ENCODE data around the gene TEN1.

Gene TEN1

DNA sequence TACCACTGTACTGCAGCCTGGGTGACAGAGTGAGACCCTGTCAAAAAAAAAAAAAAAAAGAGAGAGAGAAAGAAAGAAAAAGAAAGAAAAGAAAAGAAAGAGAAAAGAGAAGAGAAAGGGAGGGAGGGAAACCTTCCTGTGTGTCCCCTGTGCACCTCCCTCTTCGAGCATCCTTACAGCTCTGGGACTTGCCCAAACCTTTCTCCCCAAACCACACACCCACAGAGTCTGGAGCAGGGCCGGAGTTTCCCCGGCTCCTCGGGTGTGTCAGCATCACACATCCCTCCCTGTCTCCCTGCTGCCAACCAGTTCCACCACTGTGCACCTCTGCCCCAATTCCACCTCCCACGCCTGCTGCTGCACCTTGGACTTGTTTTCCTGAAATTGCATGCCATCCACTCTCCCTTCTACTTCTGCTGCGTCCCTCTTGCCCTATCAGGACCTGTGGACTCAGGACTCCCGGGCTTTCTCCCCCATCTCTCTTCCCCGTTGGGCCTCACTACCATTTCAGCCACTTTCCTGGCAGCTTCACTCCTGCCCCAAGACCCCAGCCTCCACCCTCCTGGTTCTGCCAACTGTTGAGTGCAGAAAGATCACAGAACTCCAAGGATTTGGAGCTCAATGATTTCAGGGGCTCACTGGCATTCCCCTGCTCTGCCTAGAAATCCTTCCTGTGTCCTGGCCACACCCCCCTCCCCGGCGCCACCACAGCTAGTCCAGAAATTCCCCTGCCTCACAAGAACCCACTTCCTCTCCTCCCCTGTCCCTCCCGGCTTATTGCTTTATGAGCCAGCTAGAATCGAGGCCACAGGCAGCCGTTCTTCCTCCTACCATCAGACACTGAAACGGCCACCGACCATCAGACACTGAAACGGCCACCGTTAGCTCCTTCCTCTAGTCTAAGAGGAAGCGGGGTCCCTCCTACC lies 17.9 kb downstream of the TEN1 start:
- H3K9me2 ChIP-seq (replicated peaks; ENCODE audit: insufficient read depth, low read length) = no peaks in the 10 kb centered on the region
- H3K27ac ChIP-seq (ENCODE audit: low read length) = no peak overlapping the region
- no peak overlapping the region for H2AFZ ChIP-seq (ENCODE audit: low read length)
- no peaks in the 10 kb centered on the region for H3K36me3 ChIP-seq (replicated peaks; ENCODE audit: insufficient read depth, low read length)
- no peaks in the 10 kb centered on the region for H4K20me1 ChIP-seq (ENCODE audit: insufficient read depth, low read length)
- no peak overlapping the region for H3K4me3 ChIP-seq (ENCODE audit: low read length)
- no peak overlapping the region for H3K4me2 ChIP-seq (ENCODE audit: low read depth, low read length)
- H3K27me3 ChIP-seq (replicated peaks; ENCODE audit: insufficient read depth, low read length) = no peaks in the 10 kb centered on the region
- no peaks in the 10 kb centered on the region for H3K79me2 ChIP-seq (ENCODE audit: low read length)
- no peak overlapping the region for H3K9ac ChIP-seq (ENCODE audit: low read length)
- H3K9me3 ChIP-seq (replicated peaks; ENCODE audit: insufficient read depth, low read length) = no peaks in the 10 kb centered on the region
- no peak for TF ChIP-seq EZH2 (optimal IDR thresholded peaks at IDR 0.05; ENCODE audit: low read depth, low read length)
- TF ChIP-seq EZH2phosphoT487 (IDR thresholded peaks at IDR 0.05; ENCODE audit: low read length) = no peak
- TF ChIP-seq, protein P1, sequence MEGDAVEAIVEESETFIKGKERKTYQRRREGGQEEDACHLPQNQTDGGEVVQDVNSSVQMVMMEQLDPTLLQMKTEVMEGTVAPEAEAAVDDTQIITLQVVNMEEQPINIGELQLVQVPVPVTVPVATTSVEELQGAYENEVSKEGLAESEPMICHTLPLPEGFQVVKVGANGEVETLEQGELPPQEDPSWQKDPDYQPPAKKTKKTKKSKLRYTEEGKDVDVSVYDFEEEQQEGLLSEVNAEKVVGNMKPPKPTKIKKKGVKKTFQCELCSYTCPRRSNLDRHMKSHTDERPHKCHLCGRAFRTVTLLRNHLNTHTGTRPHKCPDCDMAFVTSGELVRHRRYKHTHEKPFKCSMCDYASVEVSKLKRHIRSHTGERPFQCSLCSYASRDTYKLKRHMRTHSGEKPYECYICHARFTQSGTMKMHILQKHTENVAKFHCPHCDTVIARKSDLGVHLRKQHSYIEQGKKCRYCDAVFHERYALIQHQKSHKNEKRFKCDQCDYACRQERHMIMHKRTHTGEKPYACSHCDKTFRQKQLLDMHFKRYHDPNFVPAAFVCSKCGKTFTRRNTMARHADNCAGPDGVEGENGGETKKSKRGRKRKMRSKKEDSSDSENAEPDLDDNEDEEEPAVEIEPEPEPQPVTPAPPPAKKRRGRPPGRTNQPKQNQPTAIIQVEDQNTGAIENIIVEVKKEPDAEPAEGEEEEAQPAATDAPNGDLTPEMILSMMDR (IDR thresholded peaks at IDR 0.05; ENCODE audit: low read length) = no peak
- no peaks in the 10 kb centered on the region for H3F3A ChIP-seq (ENCODE audit: insufficient read depth, low read length)
- no peaks in the 10 kb centered on the region for H3K4me1 ChIP-seq (ENCODE audit: low read length)
- DNase-seq = no peak

DNA sequence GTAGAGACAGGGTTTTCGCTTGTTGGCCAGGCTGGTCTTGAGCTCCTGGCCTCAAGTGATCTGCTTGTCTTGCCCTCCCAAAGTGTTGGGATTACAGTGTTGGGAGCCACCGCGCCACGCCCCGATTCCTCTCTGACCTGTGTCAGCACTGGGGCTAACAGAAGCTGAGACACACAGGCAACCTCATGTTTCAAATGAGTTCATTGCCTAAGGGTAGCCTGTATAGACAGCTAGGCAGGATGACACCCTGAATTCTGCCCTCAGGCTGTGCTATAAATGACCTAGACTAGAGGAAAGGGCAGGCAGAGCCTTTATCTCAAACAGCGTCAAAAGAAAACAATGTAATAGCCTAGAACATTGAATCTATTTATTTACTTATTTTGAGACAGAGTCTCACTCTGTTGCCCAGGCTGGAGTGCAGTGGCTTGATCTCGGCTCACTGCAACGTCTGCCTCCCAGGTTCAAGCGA lies 19.3 kb downstream of the TEN1 start:
- no peak for DNase-seq
- TF ChIP-seq, protein P1 (IDR thresholded peaks at IDR 0.05; ENCODE audit: low read length) = no peak
- TF ChIP-seq EZH2 (optimal IDR thresholded peaks at IDR 0.05; ENCODE audit: low read depth, low read length) = no peak
- TF ChIP-seq EZH2phosphoT487 (IDR thresholded peaks at IDR 0.05; ENCODE audit: low read length) = no peak
- no peak overlapping the region for H3K9ac ChIP-seq (ENCODE audit: low read length)
- no peak overlapping the region for H3K4me2 ChIP-seq (ENCODE audit: low read depth, low read length)
- no peaks in the 10 kb centered on the region for H4K20me1 ChIP-seq (ENCODE audit: insufficient read depth, low read length)
- H3K27me3 ChIP-seq (replicated peaks; ENCODE audit: insufficient read depth, low read length) = no peaks in the 10 kb centered on the region
- no peaks in the 10 kb centered on the region for H3F3A ChIP-seq (ENCODE audit: insufficient read depth, low read length)
- no peaks in the 10 kb centered on the region for H3K4me1 ChIP-seq (ENCODE audit: low read length)
- no peaks in the 10 kb centered on the region for H3K9me3 ChIP-seq (replicated peaks; ENCODE audit: insufficient read depth, low read length)
- H3K4me3 ChIP-seq (ENCODE audit: low read length) = no peak overlapping the region
- no peak overlapping the region for H2AFZ ChIP-seq (ENCODE audit: low read length)
- no peaks in the 10 kb centered on the region for H3K36me3 ChIP-seq (replicated peaks; ENCODE audit: insufficient read depth, low read length)
- no peak overlapping the region for H3K27ac ChIP-seq (ENCODE audit: low read length)
- H3K79me2 ChIP-seq (ENCODE audit: low read length) = no peaks in the 10 kb centered on the region
- H3K9me2 ChIP-seq (replicated peaks; ENCODE audit: insufficient read depth, low read length) = no peaks in the 10 kb centered on the region

DNA sequence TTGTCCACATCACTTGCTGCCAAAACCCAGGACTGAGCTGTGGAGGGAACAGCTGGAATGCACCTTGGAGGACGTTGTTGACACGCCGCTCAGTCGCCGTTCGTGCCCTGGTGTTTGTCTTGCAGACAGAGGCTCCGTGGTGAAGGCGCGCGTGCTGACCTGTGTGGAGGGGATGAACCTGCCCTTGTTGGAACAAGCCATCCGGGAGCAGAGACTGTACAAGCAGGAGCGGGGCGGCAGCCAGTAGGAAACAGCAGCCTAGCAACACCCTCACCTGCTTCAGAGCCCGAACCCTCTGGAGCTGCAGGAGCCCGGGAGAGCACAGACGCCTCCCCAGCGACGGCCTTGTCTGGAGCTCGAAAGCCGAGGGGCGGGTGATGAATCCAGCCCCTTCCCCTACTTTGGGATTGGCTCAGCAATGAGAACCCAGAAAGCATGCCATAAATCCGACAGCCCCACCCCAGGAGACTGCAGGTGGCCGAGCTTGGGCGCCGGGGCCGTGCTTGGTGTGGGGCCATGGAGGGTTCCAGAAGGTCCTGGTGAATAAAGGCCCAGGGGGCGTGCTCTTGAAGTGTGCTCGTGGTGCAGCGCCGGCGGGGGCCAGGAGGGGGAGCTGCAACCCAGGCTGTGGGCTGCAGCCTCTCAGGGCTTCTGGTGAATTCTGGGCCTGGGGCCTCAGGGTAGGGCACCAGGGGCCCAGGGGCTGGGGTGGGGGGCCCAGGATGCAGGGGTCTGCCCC lies 21.1 kb downstream of the TEN1 start:
- TF ChIP-seq, protein P1 (IDR thresholded peaks at IDR 0.05; ENCODE audit: low read length) = peak; percentile 75
- TF ChIP-seq EZH2 (optimal IDR thresholded peaks at IDR 0.05; ENCODE audit: low read depth, low read length) = no peak
- TF ChIP-seq EZH2phosphoT487 (IDR thresholded peaks at IDR 0.05; ENCODE audit: low read length) = no peak
- Histone ChIP-seq H3K27me3 (replicated peaks; ENCODE audit: insufficient read depth, low read length) (no peaks in the 10 kb centered on the region), H3K9me3 (replicated peaks; ENCODE audit: insufficient read depth, low read length) (no peaks in the 10 kb centered on the region), H3K4me1 (ENCODE audit: low read length) (no peaks in the 10 kb centered on the region), H3K9me2 (replicated peaks; ENCODE audit: insufficient read depth, low read length) (no peaks in the 10 kb centered on the region), H3K4me2 (ENCODE audit: low read depth, low read length) (no peak overlapping the region), H3K79me2 (ENCODE audit: low read length) (no peaks in the 10 kb centered on the region), H3K27ac (ENCODE audit: low read length) (no peak overlapping the region), H2AFZ (ENCODE audit: low read length) (no peak overlapping the region), H3K36me3 (replicated peaks; ENCODE audit: insufficient read depth, low read length) (no peaks in the 10 kb centered on the region), H3K4me3 (ENCODE audit: low read length) (no peak overlapping the region), H3K9ac (ENCODE audit: low read length) (no peak overlapping the region), H3F3A (ENCODE audit: insufficient read depth, low read length) (no peaks in the 10 kb centered on the region), H4K20me1 (ENCODE audit: insufficient read depth, low read length) (no peaks in the 10 kb centered on the region)
- peak; percentile 58 for DNase-seq

Measured in MM.1S (cell line).